Fibroblast of lung (primary cell): ENCODE results near the gene ZDHHC8.

Experiments used
- CTCF ChIP-seq, 2 donors: IDR thresholded peaks in 1 of 2; conservative IDR thresholded peaks in 1 of 2; 1 replicate in 1 of 2; 2 replicates in 1 of 2; pipeline ENCODE4 v1.5.1; 2011 to 2012; ENCODE audit warnings: low read length in 2 of 2, control low read depth in 1 of 2, inconsistent platforms in 1 of 2, low read depth in 1 of 2, mild to moderate bottlenecking in 1 of 2
- EZH2 ChIP-seq: IDR thresholded peaks from 2 replicates; pipeline ENCODE4 v1.5.1; 2012; ENCODE audit warnings: low read length, control low read depth, mild to moderate bottlenecking; ENCODE audit errors: missing control alignments

GRCh38 chr22:20135806-20136602, 4.4 kb downstream of the ZDHHC8 start:
- no peak for TF ChIP-seq CTCF (conservative IDR thresholded peaks at IDR 0.05 in 1 of 2, IDR thresholded peaks at IDR 0.05 in 1 of 2; ENCODE audit: low read depth in 1 of 2, low read length in 2 of 2)
- TF ChIP-seq EZH2, result no peak
